OCI-LY7 (cell line): Measurements from ENCODE around the gene UBXN11. TPM values are rescaled to one million over a fixed set of nuclear protein-coding genes. Genes with fewer than 3 reads are reported as not detected.

Experiments
- BruUV-seq: library from RNA; stranded (reverse); fragments of 400-500 nt; replicated peaks from 2 replicates; lab custom pipeline; 2021; lab: Mats Ljungman, UMichigan
- CTCF ChIA-PET: fragments of 300-600 bp; sonication (Branson Sonifier 250); formaldehyde crosslinking; loops from one replicate; lab custom pipeline; 2022; ENCODE audit warnings: antibody characterized with exemption; ENCODE audit not compliant: unreplicated experiment; lab: Charles Lee
- POLR2A ChIA-PET: fragments of 300-600 bp; sonication (Branson Sonifier 250); formaldehyde crosslinking; loops from one replicate; lab custom pipeline; 2022; ENCODE audit warnings: antibody characterized with exemption; lab: Charles Lee
- DNase-seq: peaks from one replicate; pipeline ENCODE4 v3.0.0-alpha.2; 2015; ENCODE audit warnings: low spot score
- H2AFZ ChIP-seq: fragments of 200-600 bp; sonication (generic), shearing (Covaris generic); 2 replicates; pipeline ENCODE4 v1.6.1; 2014; ENCODE audit warnings: mild to moderate bottlenecking, antibody characterized with exemption, low read length, moderate library complexity
- H3K27ac ChIP-seq: fragments of 200-600 bp; sonication (generic); 2 replicates; pipeline ENCODE4 v1.5.1; 2014; ENCODE audit warnings: mixed run types, low read depth, mild to moderate bottlenecking, moderate library complexity, low read length, inconsistent platforms; ENCODE audit not compliant: poor library complexity, severe bottlenecking
- H3K36me3 ChIP-seq: fragments of 200-600 bp; sonication (generic); 2 replicates; pipeline ENCODE4 v1.6.1; 2014; ENCODE audit warnings: mild to moderate bottlenecking, antibody characterized with exemption, low read length, moderate library complexity, mixed read lengths; ENCODE audit not compliant: insufficient read depth
- H3K4me1 ChIP-seq: fragments of 200-600 bp; sonication (generic); 2 replicates; pipeline ENCODE4 v1.5.1; 2014; ENCODE audit warnings: mild to moderate bottlenecking, low read length; ENCODE audit not compliant: insufficient read depth, poor library complexity, severe bottlenecking
- H3K4me2 ChIP-seq: fragments of 200-600 bp; sonication (generic); 2 replicates; pipeline ENCODE4 v1.6.1; 2014; ENCODE audit warnings: mild to moderate bottlenecking, low read length
- H3K4me3 ChIP-seq: fragments of 200-600 bp; sonication (generic); 2 replicates; pipeline ENCODE4 v1.5.1; 2014; ENCODE audit warnings: mild to moderate bottlenecking, low read depth, low read length; ENCODE audit not compliant: poor library complexity, severe bottlenecking
- H3K79me2 ChIP-seq: fragments of 200-600 bp; sonication (generic); 2 replicates; pipeline ENCODE4 v1.6.1; 2016; ENCODE audit warnings: low read depth, mild to moderate bottlenecking, low read length, moderate library complexity, mixed read lengths; ENCODE audit not compliant: insufficient read depth
- H3K9me2 ChIP-seq: fragments of 200-600 bp; sonication (generic); 2 replicates; pipeline ENCODE4 v1.6.1; 2016; ENCODE audit warnings: mild to moderate bottlenecking, low read length, mixed read lengths; ENCODE audit not compliant: insufficient read depth
- H3K9me3 ChIP-seq: fragments of 200-600 bp; sonication (generic); 2 replicates; pipeline ENCODE4 v1.6.1; 2014; ENCODE audit warnings: mild to moderate bottlenecking, mixed run types, low read length, mixed read lengths
- H4K20me1 ChIP-seq: fragments of 200-600 bp; sonication (generic); 2 replicates; pipeline ENCODE4 v1.6.1; 2014; ENCODE audit warnings: mild to moderate bottlenecking, antibody characterized with exemption, low read length, moderate library complexity, mixed read lengths; ENCODE audit not compliant: insufficient read depth
- EZH2phosphoT487 ChIP-seq: fragments of 200-600 bp; sonication (generic); IDR thresholded peaks from 2 replicates; pipeline ENCODE4 v1.6.1; 2018; ENCODE audit warnings: low read depth, borderline replicate concordance, mild to moderate bottlenecking, mixed run types, antibody characterized with exemption, low read length, moderate library complexity, mixed read lengths
- intact Hi-C: fragments of 100-400 bp; cut with micrococcal nuclease; formaldehyde crosslinking; loops from one replicate; pipeline ENCODE4 v1.10.0; 2022; ENCODE audit not compliant: unreplicated experiment
- total RNA-seq, 2 experiments: library from RNA; depleted of rRNA in 1 of 2; stranded (reverse); fragments of >200 nt in 1 of 2; shearing (Covaris generic) in 1 of 2; gene quantifications; 2 replicates each; pipeline ENCODE4 v1.2.3, GENCODE V29; 2014 to 2022
- TF ChIP-seq, protein P1 (sequence below): fragments of 200-600 bp; sonication (generic); conservative IDR thresholded peaks from 2 replicates; pipeline ENCODE4 v1.5.1; 2014; ENCODE audit warnings: mild to moderate bottlenecking, antibody characterized with exemption, low read length, moderate library complexity, mixed read lengths

UBXN11 gene
- total RNA-seq, 2 experiments from 2014 or later: 75.8 to 111 TPM

DNA sequence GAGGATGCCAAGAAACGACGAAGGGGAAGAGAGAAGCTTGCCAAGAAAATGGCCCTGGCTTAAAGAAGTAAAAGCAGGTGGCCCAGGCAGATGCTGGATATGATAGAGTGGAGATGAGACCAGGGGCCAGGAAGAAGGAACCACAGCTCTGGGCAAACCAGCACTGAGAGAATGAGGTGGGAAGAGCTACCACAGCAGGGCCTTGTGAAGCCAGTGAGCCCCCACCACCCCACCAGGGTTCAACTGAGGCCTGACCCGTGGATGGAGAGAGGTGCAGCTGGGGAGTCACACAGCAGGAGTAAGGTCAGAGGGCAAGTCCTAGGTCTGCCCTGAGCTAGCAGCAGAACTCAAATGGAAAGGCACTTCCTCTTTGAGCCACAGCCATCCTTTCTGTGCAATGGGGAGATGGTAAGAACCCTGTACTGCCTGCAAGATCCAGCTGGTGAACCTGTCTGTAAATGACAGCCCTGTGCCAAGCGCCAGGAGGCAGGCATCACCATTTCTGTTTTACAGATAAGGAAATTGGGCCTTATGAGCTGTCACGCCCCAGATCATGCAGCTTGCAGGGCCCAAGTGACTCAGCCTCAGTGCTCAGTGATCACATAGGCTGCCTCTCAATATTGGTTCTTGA is 18.0 kb downstream of the UBXN11 start:
- H3K4me1 ChIP-seq: peaks cover 92% of the 10 kb centered on the region
- ChIA-PET CTCF (interaction anchor here (0.7 to 3.0 kb wide), 9 partner anchors 9 to 72 kb away, joined by 3 to 30 read pairs (median 5); partner anchors contain the start of genes CD52 and SH3BGRL3), POLR2A (interaction anchor here (0.6 to 11.0 kb wide), 9 partner anchors 8 to 1955 kb away, joined by 3 to 273 read pairs (median 4); partner anchors contain the start of genes CD52, SH3BGRL3 and UBXN11)
- TF ChIP-seq, protein P1, sequence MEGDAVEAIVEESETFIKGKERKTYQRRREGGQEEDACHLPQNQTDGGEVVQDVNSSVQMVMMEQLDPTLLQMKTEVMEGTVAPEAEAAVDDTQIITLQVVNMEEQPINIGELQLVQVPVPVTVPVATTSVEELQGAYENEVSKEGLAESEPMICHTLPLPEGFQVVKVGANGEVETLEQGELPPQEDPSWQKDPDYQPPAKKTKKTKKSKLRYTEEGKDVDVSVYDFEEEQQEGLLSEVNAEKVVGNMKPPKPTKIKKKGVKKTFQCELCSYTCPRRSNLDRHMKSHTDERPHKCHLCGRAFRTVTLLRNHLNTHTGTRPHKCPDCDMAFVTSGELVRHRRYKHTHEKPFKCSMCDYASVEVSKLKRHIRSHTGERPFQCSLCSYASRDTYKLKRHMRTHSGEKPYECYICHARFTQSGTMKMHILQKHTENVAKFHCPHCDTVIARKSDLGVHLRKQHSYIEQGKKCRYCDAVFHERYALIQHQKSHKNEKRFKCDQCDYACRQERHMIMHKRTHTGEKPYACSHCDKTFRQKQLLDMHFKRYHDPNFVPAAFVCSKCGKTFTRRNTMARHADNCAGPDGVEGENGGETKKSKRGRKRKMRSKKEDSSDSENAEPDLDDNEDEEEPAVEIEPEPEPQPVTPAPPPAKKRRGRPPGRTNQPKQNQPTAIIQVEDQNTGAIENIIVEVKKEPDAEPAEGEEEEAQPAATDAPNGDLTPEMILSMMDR: no peak
- TF ChIP-seq EZH2phosphoT487: no peak
- no peaks in the 10 kb centered on the region for H3K79me2 ChIP-seq
- H3K4me3 ChIP-seq: peak overlapping the region; percentile 47
- no peaks in the 10 kb centered on the region for H3K9me3 ChIP-seq
- H4K20me1 ChIP-seq: no peaks in the 10 kb centered on the region
- peaks cover 22% of the 10 kb centered on the region for H3K36me3 ChIP-seq
- peak; percentile 83 for DNase-seq
- peak overlapping the region; percentile 81 for H3K4me2 ChIP-seq
- BruUV-seq: no TSS peak
- H3K9me2 ChIP-seq: no peaks in the 10 kb centered on the region
- intact Hi-C loops: loop anchor here (5.0 kb wide), 1 partner anchor 184 kb away; the partner anchor contains the start of gene HMGN2
- H3K27ac ChIP-seq: peak overlapping the region; percentile 98
- no peak overlapping the region for H2AFZ ChIP-seq

- H3K4me2 ChIP-seq: peak overlapping the region; percentile 81
- H4K20me1 ChIP-seq: no peaks in the 10 kb centered on the region
- BruUV-seq: TSS peak; percentile 88
- peak overlapping the region; percentile 98 for H3K27ac ChIP-seq
- POLR2A ChIA-PET: interaction anchor here (1.7 to 11.0 kb wide), 4 partner anchors 12 to 77 kb away, joined by 4 to 273 read pairs (median 60); partner anchors contain the start of genes CD52 and UBXN11
- peaks cover 88% of the 10 kb centered on the region for H3K4me1 ChIP-seq
- peaks cover 16% of the 10 kb centered on the region for H3K36me3 ChIP-seq
- CTCF ChIA-PET: interaction anchor here (0.9 to 3.0 kb wide), 7 partner anchors 20 to 73 kb away, joined by 3 to 30 read pairs (median 15); partner anchors contain the start of gene CD52
- TF ChIP-seq EZH2phosphoT487: no peak
- no peaks in the 10 kb centered on the region for H3K79me2 ChIP-seq
- peak overlapping the region; percentile 47 for H3K4me3 ChIP-seq
- DNase-seq: peak; percentile 30
- no peak overlapping the region for H2AFZ ChIP-seq
- no peaks in the 10 kb centered on the region for H3K9me3 ChIP-seq
- intact Hi-C loops: loop anchor here (5.0 kb wide), 1 partner anchor 184 kb away; the partner anchor contains the start of gene HMGN2
- H3K9me2 ChIP-seq: no peaks in the 10 kb centered on the region
These were observed 18.6 kb downstream of the UBXN11 start for GRCh38 chr1:26287811-26288210.

DNA sequence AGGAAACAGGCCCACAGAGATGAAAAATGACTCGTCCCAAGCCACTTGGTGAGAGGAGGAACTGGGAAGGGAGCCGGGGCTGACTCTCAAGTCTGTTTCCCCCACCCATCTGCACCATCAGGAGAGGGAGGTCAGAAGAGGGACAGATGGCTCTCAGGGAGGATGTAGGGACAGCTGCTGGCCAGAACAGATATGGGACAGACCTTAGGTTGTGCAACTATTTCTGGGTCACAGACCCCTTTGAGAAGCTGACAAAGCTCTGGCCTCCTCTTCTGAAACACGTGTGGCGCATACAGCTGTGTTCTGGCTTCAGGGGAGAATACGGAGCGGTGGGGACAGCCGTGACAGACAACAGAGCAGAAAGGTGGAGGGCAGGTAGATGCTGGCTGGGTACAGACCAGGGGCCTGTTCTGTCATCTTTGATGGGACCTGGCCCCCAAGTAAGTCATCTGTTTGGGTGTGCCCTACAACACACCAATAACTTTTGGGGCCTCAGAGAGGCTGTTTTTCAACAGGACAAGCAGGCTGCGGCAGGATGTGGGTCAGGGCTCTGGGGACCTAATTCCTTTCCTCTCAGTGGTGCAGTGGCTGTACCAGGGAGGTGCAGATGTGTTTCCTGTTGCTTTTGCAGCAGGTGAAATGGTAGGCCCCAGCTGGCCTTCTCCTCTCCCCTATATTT is 19.3 kb downstream of the UBXN11 start:
- CTCF ChIA-PET: interaction anchor here (0.9 to 1.0 kb wide), 3 partner anchors 21 to 32 kb away, joined by 3 to 4 read pairs (median 3); partner anchors contain the start of gene CD52
- no peaks in the 10 kb centered on the region for H4K20me1 ChIP-seq
- peak overlapping the region; percentile 98 for H3K27ac ChIP-seq
- POLR2A ChIA-PET: interaction anchor here (1.7 to 11.0 kb wide), 3 partner anchors 21 to 78 kb away, joined by 4 to 273 read pairs (median 106); partner anchors contain the start of genes CD52 and UBXN11
- no peak overlapping the region for H2AFZ ChIP-seq
- no peaks in the 10 kb centered on the region for H3K9me3 ChIP-seq
- H3K4me3 ChIP-seq: peak overlapping the region; percentile 47
- intact Hi-C loops: loop anchor here (5.0 kb wide), 1 partner anchor 185 kb away; the partner anchor contains the start of gene HMGN2
- peaks cover 19% of the 10 kb centered on the region; the same call in 1 of the 2 replicates for H3K36me3 ChIP-seq
- peaks cover 81% of the 10 kb centered on the region for H3K4me1 ChIP-seq
- peak overlapping the region; percentile 81 for H3K4me2 ChIP-seq
- TF ChIP-seq EZH2phosphoT487: no peak
- TF ChIP-seq, protein P1: no peak
- BruUV-seq: no TSS peak
- H3K9me2 ChIP-seq: no peaks in the 10 kb centered on the region
- H3K79me2 ChIP-seq: no peaks in the 10 kb centered on the region
- peak; percentile 96 for DNase-seq
